ENCODE data around the gene SLC26A8. TPM values are rescaled to one million over a fixed set of nuclear protein-coding genes. Genes with fewer than 3 reads are reported as not detected.
"Not testable (repeated sequence)": the region's sequence is repeated elsewhere in the genome, so short reads cannot be mapped to it uniquely, and the experiment has no call there.

SLC26A8 gene
- total RNA-seq, 1 experiment from 2014 or later, result 0.03 TPM

DNA sequence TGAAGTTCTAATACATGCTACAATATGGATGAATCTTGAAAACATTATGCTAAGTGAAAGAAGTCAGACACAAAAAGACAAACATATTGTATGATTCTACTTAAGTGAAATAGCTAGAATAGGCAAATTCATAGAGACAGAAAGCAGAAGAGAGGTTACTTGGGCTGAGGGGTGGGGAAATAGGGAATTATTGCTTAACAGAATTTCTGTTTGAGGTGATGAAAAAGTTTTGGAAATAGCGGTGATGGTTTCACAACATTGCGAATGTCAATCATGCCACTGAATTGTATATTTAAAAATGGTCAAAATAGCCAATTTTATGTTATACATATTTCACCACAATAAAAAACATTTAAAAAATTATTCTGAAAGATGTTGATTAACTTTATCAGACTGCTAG lies 6.1 kb downstream of the SLC26A8 start:
- H3K27me3 ChIP-seq (ENCODE audit: control insufficient read depth, insufficient read depth, low read length), result no peaks in the 10 kb centered on the region
- no peaks in the 10 kb centered on the region for H3K36me3 ChIP-seq (replicated peaks; ENCODE audit: control insufficient read depth, insufficient read depth, low read length)
- no peak overlapping the region for H3K4me3 ChIP-seq (ENCODE audit: insufficient read depth, low read depth, low read length)
- no peak for DNase-seq

DNA sequence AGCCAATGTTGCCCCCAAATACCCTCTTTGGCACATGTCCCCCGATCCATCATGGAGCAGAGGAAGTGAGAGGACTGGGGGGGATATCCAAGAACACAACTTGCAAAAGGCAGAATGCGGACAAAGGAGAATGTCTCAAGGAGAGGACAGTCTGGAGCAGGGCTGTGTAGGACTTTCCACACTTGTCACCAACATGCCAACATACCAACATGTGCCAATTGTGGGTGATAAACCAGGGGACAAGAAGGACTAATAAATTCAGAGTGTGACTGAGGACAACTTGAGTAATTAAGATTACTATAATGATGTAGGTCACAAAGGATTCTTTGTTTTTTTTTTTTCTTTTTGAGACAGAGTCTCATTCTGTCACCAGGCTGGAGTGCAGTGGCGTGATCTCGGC lies 8.8 kb downstream of the SLC26A8 start:
- Histone ChIP-seq H3K36me3 (replicated peaks; ENCODE audit: control insufficient read depth, insufficient read depth, low read length) (no peaks in the 10 kb centered on the region), H3K27me3 (ENCODE audit: control insufficient read depth, insufficient read depth, low read length) (no peaks in the 10 kb centered on the region), H3K4me3 (ENCODE audit: insufficient read depth, low read depth, low read length) (no peak overlapping the region)
- no peak for DNase-seq

DNA sequence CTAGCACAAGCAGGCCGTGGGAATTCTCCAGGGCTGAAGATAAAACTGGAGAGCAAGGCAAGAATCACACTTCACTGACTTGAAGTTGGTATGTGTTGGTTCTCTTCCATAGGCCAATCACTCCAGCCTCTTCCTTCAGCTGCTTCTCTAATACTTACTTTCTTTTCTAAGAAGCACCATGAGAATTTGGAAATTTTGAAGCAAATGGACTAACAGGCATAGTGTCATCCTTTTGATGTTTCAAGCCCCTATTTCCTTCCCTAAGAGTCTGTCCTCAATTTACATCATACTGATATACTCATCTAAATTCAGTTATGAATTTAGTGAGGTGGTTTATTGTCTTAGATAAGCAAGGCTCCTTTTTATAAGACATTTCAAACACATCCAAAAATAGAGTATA lies 24.0 kb downstream of the SLC26A8 start:
- no peaks in the 10 kb centered on the region for H3K36me3 ChIP-seq (replicated peaks; ENCODE audit: control insufficient read depth, insufficient read depth, low read length)
- no peaks in the 10 kb centered on the region for H3K27me3 ChIP-seq (ENCODE audit: control insufficient read depth, insufficient read depth, low read length)
- no peak overlapping the region for H3K4me3 ChIP-seq (ENCODE audit: insufficient read depth, low read depth, low read length)
- no peak for DNase-seq

DNA sequence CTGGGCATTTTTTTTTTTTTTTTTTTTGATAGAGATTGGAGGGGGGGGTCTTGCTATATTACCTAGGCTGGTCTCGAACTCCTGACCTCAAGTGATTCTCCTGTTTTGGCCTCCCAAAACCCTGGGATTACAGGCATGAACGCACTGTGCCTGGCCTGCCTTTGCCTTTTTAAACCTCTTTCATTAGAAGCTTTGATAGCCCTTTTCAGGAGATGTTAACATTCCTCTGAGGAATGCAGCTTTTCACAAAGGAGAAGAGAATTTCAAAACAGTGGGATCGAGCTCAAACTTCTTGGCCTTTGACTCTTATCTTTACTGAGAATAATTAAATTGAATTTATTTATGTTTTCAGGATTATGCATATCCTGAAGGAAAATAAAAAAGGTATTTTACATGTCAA lies 31.3 kb downstream of the SLC26A8 start:
- Histone ChIP-seq H3K4me3 (ENCODE audit: insufficient read depth, low read depth, low read length) (no peak overlapping the region), H3K36me3 (replicated peaks; ENCODE audit: control insufficient read depth, insufficient read depth, low read length) (no peaks in the 10 kb centered on the region), H3K27me3 (ENCODE audit: control insufficient read depth, insufficient read depth, low read length) (no peaks in the 10 kb centered on the region)
- DNase-seq, result no peak

DNA sequence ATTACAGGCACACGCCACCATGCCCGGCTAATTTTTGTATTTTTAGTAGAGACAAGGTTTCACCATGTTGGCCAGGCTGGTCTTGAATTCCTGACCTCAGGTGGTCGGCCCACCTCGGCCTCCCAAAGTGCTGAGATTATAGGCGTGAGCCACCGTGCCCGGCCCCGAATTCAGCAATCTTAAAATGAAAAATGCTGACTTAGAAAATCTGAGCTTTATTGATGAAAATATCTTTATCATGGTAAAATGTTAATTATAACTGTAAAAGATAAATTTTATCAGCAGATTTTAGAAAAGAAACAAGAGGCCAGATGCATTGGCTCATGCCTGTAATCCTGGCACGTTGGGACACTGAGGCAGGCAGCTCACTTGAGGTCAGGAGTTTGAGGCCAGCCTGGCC lies 36.4 kb downstream of the SLC26A8 start:
- not testable (repeated sequence) for DNase-seq; H3K36me3 ChIP-seq (replicated peaks; ENCODE audit: control insufficient read depth, insufficient read depth, low read length); H3K27me3 ChIP-seq (ENCODE audit: control insufficient read depth, insufficient read depth, low read length); H3K4me3 ChIP-seq (ENCODE audit: insufficient read depth, low read depth, low read length)

DNA sequence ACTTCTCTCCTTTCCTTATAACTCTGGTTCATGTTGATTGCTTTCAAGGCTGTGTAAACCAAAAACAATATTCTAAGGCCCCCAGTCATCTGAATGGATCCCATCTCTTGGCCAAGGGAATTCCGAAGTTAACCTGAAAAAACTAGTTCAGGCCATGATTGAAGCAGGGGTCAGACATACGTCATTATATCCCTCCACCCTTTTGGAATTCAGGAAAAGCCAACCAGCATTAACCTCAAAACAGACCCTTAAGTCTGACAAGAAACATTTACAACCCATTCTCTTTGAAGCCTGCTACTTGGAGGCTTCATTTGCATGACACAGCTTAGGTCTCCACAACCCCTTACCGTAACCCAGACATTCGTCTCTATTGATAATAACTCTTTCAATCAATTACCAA lies 39.7 kb downstream of the SLC26A8 start:
- DNase-seq, result no peak
- Histone ChIP-seq H3K36me3 (replicated peaks; ENCODE audit: control insufficient read depth, insufficient read depth, low read length) (no peaks in the 10 kb centered on the region), H3K4me3 (ENCODE audit: insufficient read depth, low read depth, low read length) (no peak overlapping the region), H3K27me3 (ENCODE audit: control insufficient read depth, insufficient read depth, low read length) (no peaks in the 10 kb centered on the region)

DNA sequence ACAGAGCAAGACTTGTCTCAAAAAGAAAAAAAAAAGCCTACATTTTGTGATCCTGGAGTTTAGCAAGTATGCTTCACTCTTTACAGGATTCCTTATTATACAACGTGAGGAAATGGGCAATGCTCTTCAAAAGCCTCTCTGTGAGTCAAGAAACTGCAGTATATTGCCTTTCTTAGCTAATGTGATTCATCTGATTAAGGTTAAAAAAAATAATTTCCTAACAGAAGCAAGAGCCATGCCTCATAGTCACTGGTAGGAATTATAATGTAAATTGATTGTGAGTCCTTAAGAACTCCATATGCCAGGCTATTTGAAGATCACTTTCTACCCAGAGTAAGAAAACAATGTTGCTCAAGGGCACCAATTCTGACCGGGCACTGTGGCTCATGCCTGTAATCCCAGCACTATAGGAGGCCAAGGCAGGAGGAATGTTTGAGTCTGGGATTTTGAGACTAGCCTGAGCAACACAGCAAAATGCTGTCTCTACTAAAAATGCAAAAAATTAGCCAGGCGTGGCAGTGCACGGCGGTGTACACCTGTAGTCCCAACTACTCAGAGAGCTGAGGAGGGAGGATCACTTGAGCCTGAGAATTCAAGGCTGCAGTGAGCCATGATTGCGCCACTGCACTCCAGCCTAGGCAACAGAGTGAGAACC lies 43.3 kb downstream of the SLC26A8 start:
- no peak for DNase-seq
- H3K36me3 ChIP-seq (replicated peaks; ENCODE audit: control insufficient read depth, insufficient read depth, low read length), result no peaks in the 10 kb centered on the region
- H3K27me3 ChIP-seq (ENCODE audit: control insufficient read depth, insufficient read depth, low read length), result no peaks in the 10 kb centered on the region
- no peak overlapping the region for H3K4me3 ChIP-seq (ENCODE audit: insufficient read depth, low read depth, low read length)

DNA sequence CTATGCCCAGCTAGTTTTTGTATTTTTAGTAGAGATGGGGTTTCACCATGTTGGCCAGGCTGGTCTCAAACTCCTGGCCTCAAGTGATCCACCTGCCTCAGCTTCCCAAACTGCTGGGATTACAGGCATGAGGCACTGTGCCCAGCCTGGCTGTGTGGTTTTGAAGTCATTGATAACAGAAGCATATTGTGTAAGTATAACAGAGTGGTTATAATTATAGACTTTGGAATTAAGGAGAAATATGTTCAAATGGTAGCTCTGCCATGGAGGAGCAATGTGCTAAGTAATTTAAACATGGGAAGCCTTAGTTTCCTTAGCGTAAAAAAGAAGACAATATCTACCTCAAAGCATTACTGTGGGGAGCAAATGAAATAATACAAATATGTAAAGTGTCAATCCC lies 44.3 kb downstream of the SLC26A8 start:
- DNase-seq; H3K36me3 ChIP-seq (replicated peaks; ENCODE audit: control insufficient read depth, insufficient read depth, low read length); H3K4me3 ChIP-seq (ENCODE audit: insufficient read depth, low read depth, low read length); H3K27me3 ChIP-seq (ENCODE audit: control insufficient read depth, insufficient read depth, low read length): not testable (repeated sequence)

DNA sequence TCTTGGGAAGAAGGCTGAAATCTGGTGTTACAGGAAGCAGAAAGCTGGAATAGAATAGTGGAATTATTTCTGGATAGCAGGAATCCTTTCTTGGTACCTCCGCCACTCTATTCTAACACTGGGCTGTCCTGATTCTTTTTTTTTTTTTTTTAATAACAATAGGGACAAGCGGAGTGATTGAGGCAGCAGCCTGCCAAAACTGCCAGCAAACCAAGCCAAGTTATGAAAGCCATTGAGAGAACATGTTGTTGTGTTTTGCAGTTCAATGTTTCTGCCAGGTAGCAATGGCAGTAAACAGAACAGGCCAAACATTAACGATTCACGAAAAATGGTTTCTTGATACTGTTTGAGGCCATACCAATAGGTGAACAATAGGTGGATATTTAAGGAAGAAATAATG lies 47.1 kb downstream of the SLC26A8 start:
- Histone ChIP-seq H3K36me3 (replicated peaks; ENCODE audit: control insufficient read depth, insufficient read depth, low read length) (no peaks in the 10 kb centered on the region), H3K27me3 (ENCODE audit: control insufficient read depth, insufficient read depth, low read length) (no peaks in the 10 kb centered on the region), H3K4me3 (ENCODE audit: insufficient read depth, low read depth, low read length) (no peak overlapping the region)
- no peak for DNase-seq

DNA sequence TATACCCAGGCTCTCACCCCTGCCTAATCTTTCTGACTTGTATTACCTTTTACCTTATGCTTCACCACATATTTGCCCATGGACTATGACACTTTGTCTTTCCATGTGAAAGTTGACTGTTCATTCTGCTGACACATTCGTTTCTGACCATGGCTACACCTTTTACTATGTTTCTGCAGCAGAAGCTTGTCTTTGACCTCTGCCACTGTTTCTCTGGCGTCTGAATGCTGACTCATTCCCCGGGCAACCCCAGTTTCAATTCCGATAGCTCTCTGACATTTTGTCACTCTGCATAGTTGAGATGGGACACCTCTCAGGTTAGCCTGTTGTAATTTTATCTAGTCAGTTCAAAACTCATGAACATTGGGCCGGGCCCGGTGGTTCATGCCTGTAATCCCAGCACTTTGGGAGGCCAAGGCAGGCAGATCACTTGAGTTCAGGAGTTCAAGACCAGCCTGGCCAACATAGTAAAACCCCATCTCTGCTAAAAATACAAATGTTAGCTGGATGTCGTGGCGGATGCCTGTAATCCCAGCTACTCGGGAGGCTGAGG lies 50.7 kb downstream of the SLC26A8 start:
- no peaks in the 10 kb centered on the region for H3K36me3 ChIP-seq (replicated peaks; ENCODE audit: control insufficient read depth, insufficient read depth, low read length)
- H3K4me3 ChIP-seq (ENCODE audit: insufficient read depth, low read depth, low read length), result no peak overlapping the region

DNA sequence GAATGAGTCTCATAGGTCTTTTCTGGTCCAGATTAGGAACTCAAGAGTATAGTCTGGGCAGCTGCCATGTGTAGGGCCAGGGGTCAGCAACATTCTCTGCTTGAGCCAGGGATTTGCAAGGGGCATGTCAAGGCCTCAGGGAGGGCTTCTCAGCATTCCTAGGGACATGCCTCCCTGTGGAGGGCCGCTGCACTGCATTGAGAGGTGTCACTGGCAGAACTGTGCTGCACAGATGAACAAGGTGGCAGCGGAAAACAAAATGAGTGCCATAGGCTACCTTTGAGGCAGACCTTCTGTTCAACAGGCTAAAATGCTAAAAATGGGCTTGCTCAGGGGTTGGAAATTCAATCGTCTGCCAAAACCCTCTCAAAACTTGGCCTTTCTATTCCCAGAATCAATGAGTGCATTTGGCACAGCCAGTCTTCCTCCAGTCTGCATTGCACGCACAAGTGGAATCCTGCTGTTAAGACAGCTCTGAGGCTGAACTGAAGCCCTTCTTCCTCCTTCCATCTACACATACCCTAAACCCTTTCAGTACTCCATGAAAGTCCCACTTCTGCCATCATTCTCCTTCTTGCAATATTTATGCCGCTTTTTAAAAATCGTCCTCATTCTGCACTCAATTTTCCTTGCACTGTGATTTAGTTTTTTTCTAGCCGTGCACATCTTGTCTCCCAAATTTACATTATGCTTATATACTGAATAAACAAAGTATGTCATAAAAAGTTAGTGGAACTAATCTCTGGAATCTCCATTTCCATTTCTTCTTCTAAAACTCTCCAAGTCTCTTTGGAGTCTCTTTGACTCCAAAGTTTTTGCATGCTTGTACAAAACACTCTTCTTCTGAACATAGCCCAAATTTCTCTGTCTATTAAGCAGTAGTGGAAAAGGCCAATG lies 51.7 kb downstream of the SLC26A8 start:
- DNase-seq, result peak; percentile 57
- H3K27me3 ChIP-seq (ENCODE audit: control insufficient read depth, insufficient read depth, low read length), result no peaks in the 10 kb centered on the region
- H3K4me3 ChIP-seq (ENCODE audit: insufficient read depth, low read depth, low read length), result no peak overlapping the region
- no peaks in the 10 kb centered on the region for H3K36me3 ChIP-seq (replicated peaks; ENCODE audit: control insufficient read depth, insufficient read depth, low read length)

More for the DNA sequence above, 50.7 kb downstream of the SLC26A8 start:
- H3K27me3 ChIP-seq (ENCODE audit: control insufficient read depth, insufficient read depth, low read length), result no peaks in the 10 kb centered on the region
- no peak for DNase-seq

DNA sequence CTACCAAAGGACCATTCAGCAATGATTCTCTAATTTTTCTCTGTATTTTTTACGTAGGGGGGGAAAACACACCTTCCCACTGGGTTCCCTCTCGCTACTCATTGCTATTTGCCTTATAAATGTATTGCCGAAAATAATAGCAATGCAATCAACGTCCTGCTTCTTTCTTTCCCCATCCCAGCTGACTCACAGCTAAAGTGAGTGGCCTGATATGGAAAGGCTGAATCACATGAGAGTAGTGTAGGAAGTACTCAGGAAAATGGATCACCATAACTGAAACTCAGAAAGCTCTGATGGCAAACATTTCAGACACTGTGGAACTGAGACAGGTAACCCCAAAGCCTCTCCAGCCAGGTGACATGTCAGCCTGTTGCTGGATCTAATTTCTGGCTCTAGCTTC lies 54.3 kb downstream of the SLC26A8 start:
- Histone ChIP-seq H3K36me3 (replicated peaks; ENCODE audit: control insufficient read depth, insufficient read depth, low read length) (no peaks in the 10 kb centered on the region), H3K4me3 (ENCODE audit: insufficient read depth, low read depth, low read length) (no peak overlapping the region), H3K27me3 (ENCODE audit: control insufficient read depth, insufficient read depth, low read length) (no peaks in the 10 kb centered on the region)
- DNase-seq, result no peak

DNA sequence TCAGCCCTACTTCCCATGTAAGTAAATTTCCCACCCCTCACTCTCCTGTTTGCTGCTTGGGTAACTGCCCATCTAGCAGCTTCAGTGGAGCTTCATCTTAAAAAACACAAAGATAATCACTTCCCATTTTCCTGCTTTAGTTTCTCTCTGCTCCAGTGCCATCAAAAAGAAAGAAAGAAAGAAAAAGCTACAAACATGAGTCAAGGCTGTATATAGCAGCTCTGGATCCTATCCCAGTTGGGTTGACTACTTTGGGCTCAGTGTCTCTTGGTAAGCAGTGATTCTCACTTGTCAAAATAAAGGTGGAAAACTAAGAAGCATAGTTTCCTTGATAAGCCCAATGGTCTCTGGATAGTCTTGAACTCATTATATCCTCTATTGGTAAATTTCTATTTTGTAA lies 54.8 kb downstream of the SLC26A8 start:
- no peak for DNase-seq
- Histone ChIP-seq H3K27me3 (ENCODE audit: control insufficient read depth, insufficient read depth, low read length) (no peaks in the 10 kb centered on the region), H3K36me3 (replicated peaks; ENCODE audit: control insufficient read depth, insufficient read depth, low read length) (no peaks in the 10 kb centered on the region), H3K4me3 (ENCODE audit: insufficient read depth, low read depth, low read length) (no peak overlapping the region)

DNA sequence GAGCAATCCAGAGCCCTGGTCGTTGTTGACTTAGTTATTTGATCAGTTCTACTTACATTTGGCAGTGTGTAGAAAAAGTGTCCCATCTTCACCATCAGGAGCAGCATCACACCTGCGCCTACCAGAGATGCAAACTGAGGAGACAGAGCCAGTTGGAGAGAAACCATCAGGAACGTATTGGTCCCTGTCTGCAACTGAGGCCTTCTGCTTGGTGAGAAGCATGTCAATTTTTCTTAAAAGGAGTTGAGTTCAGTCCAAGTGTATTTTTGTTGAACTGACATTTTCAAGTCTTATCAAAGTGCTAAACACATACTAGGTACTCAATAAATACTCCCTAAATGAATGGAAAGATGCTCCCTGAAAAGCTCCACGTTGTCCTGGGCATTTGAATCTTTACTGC lies 55.6 kb downstream of the SLC26A8 start:
- no peak overlapping the region for H3K4me3 ChIP-seq (ENCODE audit: insufficient read depth, low read depth, low read length)
- DNase-seq, result no peak
- H3K36me3 ChIP-seq (replicated peaks; ENCODE audit: control insufficient read depth, insufficient read depth, low read length), result no peaks in the 10 kb centered on the region
- no peaks in the 10 kb centered on the region for H3K27me3 ChIP-seq (ENCODE audit: control insufficient read depth, insufficient read depth, low read length)

All from H7 (cell line).